22Rv1 (cell line): Measurements from ENCODE around the gene KLRF2.

Source experiments
- ZFX ChIP-seq: fragments of 450-650 bp; IDR thresholded peaks from 2 replicates; pipeline ENCODE4 v1.6.1; 2017; ENCODE audit warnings: antibody characterized with exemption, borderline replicate concordance
- TF ChIP-seq, protein P1 (sequence below): fragments of 450-650 bp; IDR thresholded peaks from 2 replicates; pipeline ENCODE4 v1.5.1; 2017; ENCODE audit warnings: mild to moderate bottlenecking

DNA sequence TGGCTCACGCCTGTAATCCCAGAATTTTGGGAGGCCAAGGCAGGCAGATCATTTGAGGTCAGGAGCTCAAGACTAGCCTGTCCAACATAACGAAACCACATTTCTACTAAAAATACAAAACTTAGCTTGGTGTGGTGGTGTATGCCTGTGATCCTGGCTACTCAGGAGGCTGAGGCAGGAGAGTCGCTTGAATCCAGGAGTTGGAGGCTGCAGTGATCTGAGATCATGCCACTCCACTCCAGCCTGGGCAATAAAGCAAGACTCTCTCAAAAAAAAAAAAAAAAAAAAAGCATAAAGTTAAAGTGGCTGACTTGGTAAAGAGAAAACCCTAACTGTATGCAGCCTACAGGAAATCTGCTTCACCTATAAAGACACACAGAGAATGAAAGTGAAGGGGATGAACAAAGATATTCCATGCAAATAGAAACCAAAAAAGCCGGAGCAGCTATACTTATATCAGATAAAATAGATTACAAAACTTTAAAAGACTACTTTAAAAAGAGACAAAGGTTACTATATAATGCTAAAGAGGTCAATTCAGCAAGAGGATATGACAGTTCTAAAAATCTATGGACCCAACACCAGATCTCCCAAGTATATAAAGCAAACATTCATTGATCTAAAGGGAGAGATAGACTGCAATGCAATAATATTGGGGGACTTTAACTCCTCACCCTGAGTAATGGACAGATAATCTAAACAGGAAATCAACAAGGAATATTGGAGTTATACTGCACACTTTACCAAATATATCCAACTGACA lies 16.2 kb upstream of the KLRF2 start:
- TF ChIP-seq, protein P1, sequence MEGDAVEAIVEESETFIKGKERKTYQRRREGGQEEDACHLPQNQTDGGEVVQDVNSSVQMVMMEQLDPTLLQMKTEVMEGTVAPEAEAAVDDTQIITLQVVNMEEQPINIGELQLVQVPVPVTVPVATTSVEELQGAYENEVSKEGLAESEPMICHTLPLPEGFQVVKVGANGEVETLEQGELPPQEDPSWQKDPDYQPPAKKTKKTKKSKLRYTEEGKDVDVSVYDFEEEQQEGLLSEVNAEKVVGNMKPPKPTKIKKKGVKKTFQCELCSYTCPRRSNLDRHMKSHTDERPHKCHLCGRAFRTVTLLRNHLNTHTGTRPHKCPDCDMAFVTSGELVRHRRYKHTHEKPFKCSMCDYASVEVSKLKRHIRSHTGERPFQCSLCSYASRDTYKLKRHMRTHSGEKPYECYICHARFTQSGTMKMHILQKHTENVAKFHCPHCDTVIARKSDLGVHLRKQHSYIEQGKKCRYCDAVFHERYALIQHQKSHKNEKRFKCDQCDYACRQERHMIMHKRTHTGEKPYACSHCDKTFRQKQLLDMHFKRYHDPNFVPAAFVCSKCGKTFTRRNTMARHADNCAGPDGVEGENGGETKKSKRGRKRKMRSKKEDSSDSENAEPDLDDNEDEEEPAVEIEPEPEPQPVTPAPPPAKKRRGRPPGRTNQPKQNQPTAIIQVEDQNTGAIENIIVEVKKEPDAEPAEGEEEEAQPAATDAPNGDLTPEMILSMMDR: no peak
- TF ChIP-seq ZFX: no peak
